PFSK-1 (cell line): Measurements from ENCODE around the gene MYOM3.

Experiments
- FOXP2 ChIP-seq: optimal IDR thresholded peaks from 2 replicates; pipeline ENCODE3; 2011; ENCODE audit warnings: borderline replicate concordance, control low read depth, inconsistent platforms; ENCODE audit not compliant: insufficient read depth; ENCODE audit errors: extremely low read length, extremely low read depth
- POLR2AphosphoS5 ChIP-seq: IDR thresholded peaks from 2 replicates; pipeline ENCODE4 v1.6.1; 2012; ENCODE audit warnings: low read depth, mild to moderate bottlenecking, control low read depth, low read length, moderate library complexity
- SIN3A ChIP-seq: IDR thresholded peaks from 2 replicates; pipeline ENCODE4 v1.6.1; 2012; ENCODE audit warnings: mild to moderate bottlenecking, low read length, moderate library complexity, borderline replicate concordance; ENCODE audit not compliant: insufficient read depth
- TAF1 ChIP-seq: IDR thresholded peaks from 2 replicates; pipeline ENCODE4 v1.6.1; 2012; ENCODE audit warnings: low read length, control low read depth, borderline replicate concordance; ENCODE audit not compliant: insufficient read depth
- TF ChIP-seq, protein P1 (sequence below), 2 experiments: IDR thresholded peaks; 2 replicates each; pipeline versions ENCODE4 v1.6.1 to v1.8.0; 2011 to 2012; ENCODE audit warnings: low read depth in 2 of 2, low read length in 2 of 2, control low read depth in 1 of 2, inconsistent platforms in 1 of 2, mild to moderate bottlenecking in 1 of 2, moderate library complexity in 1 of 2; ENCODE audit not compliant: insufficient read depth in 1 of 2

The MYOM3 gene

DNA sequence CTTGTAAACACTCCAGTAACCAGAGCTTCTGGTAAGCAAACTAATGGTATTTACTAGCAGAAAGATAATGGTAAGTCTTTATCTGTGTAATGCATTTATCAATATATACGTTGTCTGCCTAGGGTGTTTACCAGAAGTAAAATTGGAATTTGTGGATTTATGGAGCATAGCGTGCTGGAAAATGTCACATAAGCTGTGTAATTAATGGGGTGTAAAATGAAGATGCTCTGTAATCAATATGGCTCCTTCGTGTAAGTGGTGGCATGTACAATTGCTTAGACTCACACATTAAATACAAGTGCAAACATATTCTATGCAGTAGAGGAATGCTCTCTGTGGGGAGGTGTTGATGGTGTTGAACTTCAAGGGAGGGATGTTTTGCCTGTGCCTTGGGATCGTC, 69.6 kb downstream of the MYOM3 start:
- TF ChIP-seq, protein P1, sequence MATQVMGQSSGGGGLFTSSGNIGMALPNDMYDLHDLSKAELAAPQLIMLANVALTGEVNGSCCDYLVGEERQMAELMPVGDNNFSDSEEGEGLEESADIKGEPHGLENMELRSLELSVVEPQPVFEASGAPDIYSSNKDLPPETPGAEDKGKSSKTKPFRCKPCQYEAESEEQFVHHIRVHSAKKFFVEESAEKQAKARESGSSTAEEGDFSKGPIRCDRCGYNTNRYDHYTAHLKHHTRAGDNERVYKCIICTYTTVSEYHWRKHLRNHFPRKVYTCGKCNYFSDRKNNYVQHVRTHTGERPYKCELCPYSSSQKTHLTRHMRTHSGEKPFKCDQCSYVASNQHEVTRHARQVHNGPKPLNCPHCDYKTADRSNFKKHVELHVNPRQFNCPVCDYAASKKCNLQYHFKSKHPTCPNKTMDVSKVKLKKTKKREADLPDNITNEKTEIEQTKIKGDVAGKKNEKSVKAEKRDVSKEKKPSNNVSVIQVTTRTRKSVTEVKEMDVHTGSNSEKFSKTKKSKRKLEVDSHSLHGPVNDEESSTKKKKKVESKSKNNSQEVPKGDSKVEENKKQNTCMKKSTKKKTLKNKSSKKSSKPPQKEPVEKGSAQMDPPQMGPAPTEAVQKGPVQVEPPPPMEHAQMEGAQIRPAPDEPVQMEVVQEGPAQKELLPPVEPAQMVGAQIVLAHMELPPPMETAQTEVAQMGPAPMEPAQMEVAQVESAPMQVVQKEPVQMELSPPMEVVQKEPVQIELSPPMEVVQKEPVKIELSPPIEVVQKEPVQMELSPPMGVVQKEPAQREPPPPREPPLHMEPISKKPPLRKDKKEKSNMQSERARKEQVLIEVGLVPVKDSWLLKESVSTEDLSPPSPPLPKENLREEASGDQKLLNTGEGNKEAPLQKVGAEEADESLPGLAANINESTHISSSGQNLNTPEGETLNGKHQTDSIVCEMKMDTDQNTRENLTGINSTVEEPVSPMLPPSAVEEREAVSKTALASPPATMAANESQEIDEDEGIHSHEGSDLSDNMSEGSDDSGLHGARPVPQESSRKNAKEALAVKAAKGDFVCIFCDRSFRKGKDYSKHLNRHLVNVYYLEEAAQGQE (IDR thresholded peaks at IDR 0.05; ENCODE audit: insufficient read depth in 1 of 2, low read depth in 2 of 2, low read length in 2 of 2), result no peak
- no peak for TF ChIP-seq FOXP2
- TF ChIP-seq SIN3A, result no peak
- no peak for TF ChIP-seq TAF1
- TF ChIP-seq POLR2AphosphoS5, result no peak

DNA sequence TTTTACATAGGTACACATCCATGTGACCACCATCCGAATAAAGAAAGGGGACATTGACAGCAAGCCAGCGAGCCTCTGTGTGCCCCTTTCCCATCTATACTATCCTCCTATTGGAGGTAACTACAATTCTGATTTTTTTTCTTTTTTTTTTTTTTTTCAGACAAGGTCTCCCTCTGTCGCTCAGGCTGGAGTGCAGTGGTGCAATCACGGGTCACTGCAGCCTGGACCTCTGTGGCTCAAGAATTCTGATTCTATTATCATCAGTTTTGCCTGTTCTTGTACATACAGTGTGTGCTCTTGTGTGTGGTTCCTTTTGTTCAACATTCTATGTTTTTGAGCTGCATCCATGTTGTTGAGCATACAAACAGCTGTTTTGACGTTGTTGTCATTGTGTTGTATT, 75.8 kb downstream of the MYOM3 start:
- no peak for TF ChIP-seq TAF1
- TF ChIP-seq FOXP2, result no peak
- TF ChIP-seq, protein P1 (IDR thresholded peaks at IDR 0.05; ENCODE audit: insufficient read depth in 1 of 2, low read depth in 2 of 2, low read length in 2 of 2), result no peak
- TF ChIP-seq SIN3A, result no peak
- TF ChIP-seq POLR2AphosphoS5, result no peak

DNA sequence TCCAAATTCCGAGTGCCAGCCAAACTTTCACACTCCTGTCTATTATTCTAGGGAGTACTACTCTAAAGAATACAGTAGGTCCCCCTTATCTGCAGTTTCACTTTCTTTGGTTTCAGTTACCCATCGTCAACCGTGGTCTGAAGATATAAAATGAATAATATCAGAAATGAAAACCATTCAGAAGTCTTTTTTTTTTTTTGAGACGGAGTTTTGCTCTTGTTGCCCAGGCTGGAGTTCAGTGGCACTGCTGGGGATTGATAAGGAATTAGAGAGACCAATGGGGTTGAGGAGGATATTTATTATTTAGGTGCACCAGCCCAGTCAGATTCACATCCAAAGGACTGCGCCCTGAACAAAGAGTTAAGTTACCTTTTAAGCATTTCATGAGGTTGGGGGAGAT, 79.0 kb downstream of the MYOM3 start:
- TF ChIP-seq POLR2AphosphoS5 (no peak), FOXP2 (no peak), TAF1 (no peak), SIN3A (no peak)
- TF ChIP-seq, protein P1 (IDR thresholded peaks at IDR 0.05; ENCODE audit: insufficient read depth in 1 of 2, low read depth in 2 of 2, low read length in 2 of 2), result no peak

DNA sequence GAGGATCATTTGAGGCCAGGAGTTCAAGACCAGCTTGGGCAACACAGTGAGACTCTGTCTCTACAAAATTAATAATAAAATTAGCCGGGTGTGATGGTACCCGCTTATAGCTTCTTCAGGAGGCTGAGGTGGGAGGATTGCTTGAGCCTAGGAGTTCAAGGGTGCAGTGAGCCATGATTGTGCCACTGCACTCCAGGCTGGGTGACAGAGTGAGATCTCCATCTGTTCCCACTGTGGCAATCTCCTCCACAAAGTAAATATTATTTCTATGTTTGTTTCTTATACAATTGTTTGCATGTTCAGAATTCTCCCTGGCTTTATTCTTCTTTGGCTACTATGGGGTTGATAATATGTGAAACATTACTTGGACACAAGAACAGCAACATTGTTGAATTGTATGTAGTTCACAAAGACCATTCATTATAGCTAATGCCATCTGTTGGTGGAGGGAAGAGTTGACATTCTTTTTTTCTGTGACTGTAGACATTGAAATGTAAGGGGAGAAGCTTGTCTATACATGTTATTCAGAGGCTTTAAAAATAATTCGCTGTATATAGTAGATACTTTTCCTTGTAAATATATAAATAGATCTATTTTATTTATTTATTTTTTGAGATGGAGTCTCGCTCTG, 84.0 kb downstream of the MYOM3 start:
- TF ChIP-seq, protein P1 (IDR thresholded peaks at IDR 0.05; ENCODE audit: insufficient read depth in 1 of 2, low read depth in 2 of 2, low read length in 2 of 2), result no peak
- TF ChIP-seq POLR2AphosphoS5, result no peak
- no peak for TF ChIP-seq TAF1
- no peak for TF ChIP-seq SIN3A
- TF ChIP-seq FOXP2, result no peak
